ENCODE results near the gene ZBTB25.

The ZBTB25 gene

DNA sequence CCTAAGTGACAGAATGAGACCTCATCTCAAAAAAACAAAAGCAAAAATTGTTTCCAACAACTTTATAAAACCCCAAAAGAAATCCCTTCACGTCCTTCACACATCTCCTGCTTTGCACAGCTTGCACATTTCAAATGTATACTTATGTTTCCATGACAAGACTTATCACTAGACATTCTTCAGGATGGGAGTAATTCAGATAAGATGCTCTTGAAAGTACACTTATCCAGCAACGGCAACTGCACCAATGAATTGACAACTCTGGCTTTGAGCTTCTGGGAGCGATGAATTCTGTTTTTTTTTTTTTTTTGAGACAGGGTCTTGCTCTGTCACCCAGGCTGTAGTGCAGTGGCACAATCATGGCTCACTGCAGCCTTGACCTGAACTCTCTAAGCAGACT, 69.1 kb downstream of the ZBTB25 start:
- no peak for DNase-seq

DNA sequence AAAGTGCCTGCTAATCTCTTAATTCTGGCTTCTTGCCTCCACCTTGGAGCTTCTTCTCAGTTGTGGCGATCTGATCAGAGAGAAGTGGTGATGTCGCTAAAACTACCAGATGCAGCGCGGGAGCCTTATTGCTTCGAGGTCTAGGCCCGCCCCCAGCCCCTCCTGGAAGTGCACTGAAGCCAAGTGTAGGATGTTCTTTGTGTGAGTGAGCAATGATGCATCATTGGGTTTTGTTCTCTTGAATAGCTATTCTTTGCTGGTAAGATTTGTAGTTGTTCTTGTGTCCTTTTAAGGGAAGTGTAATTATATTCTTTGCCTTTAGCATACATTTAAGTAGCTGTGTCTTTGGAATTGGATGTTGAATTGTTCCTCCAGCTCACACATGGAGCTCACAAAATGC, 79.7 kb downstream of the ZBTB25 start:
- DNase-seq = no peak

- DNase-seq = no peak
These were observed 80.9 kb downstream of the ZBTB25 start for GRCh38 chr14:64422756-64423155.

GRCh38 chr14:64422005-64422404, 81.6 kb downstream of the ZBTB25 start:
- no peak for DNase-seq

GRCh38 chr14:64421166-64421565, 82.5 kb downstream of the ZBTB25 start:
- DNase-seq = no peak

DNA sequence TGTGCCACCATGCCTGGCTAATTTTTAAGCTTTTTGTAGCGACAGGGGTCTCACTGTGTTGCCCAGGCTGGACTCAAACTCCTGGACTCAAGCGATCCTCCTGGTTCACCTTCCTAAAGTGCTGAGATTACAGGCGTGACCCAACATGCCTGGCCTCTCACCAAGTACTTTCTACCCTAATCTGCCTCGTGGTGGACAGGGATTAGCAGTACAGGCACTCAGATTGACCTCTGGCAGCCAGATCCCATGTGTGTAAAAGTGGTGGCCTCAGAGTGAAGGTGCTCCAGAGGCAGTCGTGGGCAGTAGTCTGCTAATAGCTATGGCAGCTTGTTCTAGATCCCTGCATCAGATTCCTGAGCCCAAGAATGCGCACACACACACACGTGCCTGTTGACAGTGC, 84.6 kb downstream of the ZBTB25 start:
- DNase-seq = no peak

DNA sequence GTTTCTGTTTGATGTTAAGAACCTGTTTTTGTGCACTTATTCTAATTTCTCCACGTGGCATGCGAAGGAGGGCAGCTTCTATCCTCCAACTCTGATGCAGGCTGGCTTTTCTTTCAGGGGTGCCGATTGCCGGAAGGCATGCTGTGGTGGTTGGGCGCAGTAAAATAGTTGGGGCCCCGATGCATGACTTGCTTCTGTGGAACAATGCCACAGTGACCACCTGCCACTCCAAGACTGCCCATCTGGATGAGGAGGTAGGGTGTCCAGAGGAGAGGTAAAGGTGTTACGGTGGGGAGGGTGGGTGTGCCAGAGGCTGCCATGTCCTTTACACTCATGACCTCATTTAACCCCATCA, 85.9 kb downstream of the ZBTB25 start:
- DNase-seq = no peak

GRCh38 chr14:64417055-64417770, 86.4 kb downstream of the ZBTB25 start:
- DNase-seq = no peak

- no peak for DNase-seq
These were observed 87.2 kb downstream of the ZBTB25 start for GRCh38 chr14:64416348-64416932.

GRCh38 chr14:64412237-64412636, 91.4 kb downstream of the ZBTB25 start:
- no peak for DNase-seq

DNA sequence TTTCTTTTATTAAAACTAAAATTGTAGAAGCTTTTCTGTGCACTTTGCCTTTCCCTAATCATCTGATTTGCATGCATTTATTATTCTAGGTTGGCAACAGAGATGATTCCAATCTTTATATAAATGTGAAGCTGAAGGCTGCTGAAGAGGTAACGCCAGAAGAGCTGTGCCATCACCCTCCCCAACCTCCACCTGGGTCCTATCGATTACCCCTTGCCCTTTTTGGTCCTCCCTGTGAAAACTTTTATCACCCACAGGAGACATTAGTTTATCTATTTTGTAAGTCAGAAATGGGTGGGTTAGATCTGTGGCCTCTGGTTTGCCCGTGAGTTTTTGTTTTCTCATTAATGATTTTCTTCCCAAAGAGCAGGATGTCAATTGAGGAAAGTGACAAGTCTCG, 92.6 kb downstream of the ZBTB25 start:
- DNase-seq = no peak

GRCh38 chr14:64410084-64410774, 93.4 kb downstream of the ZBTB25 start:
- DNase-seq = no peak

DNA sequence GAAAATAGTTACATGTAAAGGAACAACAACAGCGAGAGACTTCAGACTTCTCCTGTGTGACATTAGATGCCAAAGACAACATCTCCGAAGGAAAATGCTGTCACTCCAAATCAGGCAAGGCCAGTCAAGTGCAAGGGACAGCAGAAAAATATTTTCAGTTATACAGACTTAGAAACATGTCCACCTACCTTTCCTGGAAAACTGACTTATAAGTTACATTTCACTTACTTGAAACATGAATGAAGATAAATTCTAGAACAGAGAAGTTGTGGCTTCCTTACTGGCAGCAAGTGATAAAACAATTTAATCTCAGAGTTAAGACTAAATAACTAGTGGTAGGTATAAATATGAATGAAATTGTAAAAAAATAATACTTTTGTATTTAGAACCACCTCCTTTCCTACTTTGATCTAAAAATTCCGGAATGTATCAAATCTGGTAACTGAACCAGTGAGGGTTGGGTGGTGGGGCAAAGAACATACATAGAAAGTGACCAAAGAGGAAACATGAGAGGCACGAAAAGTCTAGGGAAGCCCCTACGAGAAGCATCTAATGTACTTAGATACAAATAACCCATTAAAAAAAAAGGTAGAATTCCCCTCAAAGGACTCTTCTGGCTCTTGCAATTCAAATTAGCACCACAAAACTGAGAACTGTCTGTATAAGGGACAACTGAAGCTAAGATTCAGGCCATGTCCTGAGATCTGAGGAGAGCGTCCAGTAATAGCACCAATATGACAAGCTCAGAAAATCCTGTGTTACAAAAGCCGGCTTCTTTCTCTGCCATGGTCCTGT, 94.3 kb downstream of the ZBTB25 start:
- DNase-seq = no peak

DNA sequence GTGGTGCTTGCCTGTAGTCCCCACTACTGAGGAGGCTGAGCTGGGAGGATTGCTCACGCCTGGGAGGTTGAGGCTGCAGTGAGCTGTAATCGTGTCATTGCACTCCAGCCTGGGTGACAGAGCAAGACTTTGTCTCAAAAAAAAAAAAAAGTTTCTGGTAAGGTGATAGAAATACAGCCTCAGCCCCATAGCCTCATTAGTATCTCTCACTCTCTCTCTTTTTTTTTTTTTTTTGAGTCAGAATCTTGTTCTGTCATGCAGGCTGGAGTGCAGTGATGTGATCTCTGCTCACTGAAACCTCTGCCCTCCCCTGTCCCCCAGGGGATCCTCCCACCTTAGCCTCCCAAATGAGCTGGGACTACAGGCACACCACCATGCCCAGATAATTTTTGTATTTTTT, 96.3 kb downstream of the ZBTB25 start:
- no peak for DNase-seq

- no peak for DNase-seq
These were observed 98.3 kb downstream of the ZBTB25 start for GRCh38 chr14:64405295-64405694.

- DNase-seq = no peak
These were observed 101.7 kb downstream of the ZBTB25 start for GRCh38 chr14:64401949-64402348.

GRCh38 chr14:64400829-64401459, 102.7 kb downstream of the ZBTB25 start:
- no peak for DNase-seq

Measured in NCI-H524 treated with DMSO at 0.1 percent for 48 hours (cell line).